Measurements from ENCODE around the gene HCRT.
"Not testable (repeated sequence)": the region's sequence is repeated elsewhere in the genome, so short reads cannot be mapped to it uniquely, and the experiment has no call there.

The HCRT gene

GRCh38 chr17:42221886-42222745, 36.9 kb upstream of the HCRT start (continued):
- TF ChIP-seq WT1 (tag by site-specific recombination; IDR thresholded peaks at IDR 0.05) (no peak), KLF16 (tag by site-specific recombination; IDR thresholded peaks at IDR 0.05) (0 out of 2 replicates have a peak, but pooled peaks have one; percentile 11), PATZ1 (tag by site-specific recombination; IDR thresholded peaks at IDR 0.05) (no peak), ZNF175 (tag by site-specific recombination; IDR thresholded peaks at IDR 0.05) (peak; percentile 46; the same call in 1 of the 2 replicates), ZNF19 (tag by site-specific recombination; IDR thresholded peaks at IDR 0.05; ENCODE audit: low read depth) (no peak), MYNN (tag by site-specific recombination; IDR thresholded peaks at IDR 0.05; ENCODE audit: borderline replicate concordance) (peak; percentile 43; the same call in 1 of the 2 replicates), ZNF654 (tag by site-specific recombination; IDR thresholded peaks at IDR 0.05; ENCODE audit: low read depth) (peak; percentile 65), ZFP3 (tag by site-specific recombination; IDR thresholded peaks at IDR 0.05; ENCODE audit: low read depth) (no peak), BCL6B (tag by site-specific recombination; IDR thresholded peaks at IDR 0.05) (peak; percentile 43; the same call in 1 of the 2 replicates), KLF17 (tag by site-specific recombination; IDR thresholded peaks at IDR 0.05) (no peak), CTCF (tag by site-specific recombination; IDR thresholded peaks at IDR 0.05) (peak; percentile 28; the same call in 1 of the 2 replicates), ZNF658 (tag by site-specific recombination; IDR thresholded peaks at IDR 0.05) (peak; percentile 82; the same call in 1 of the 2 replicates), ZNF169 (tag by site-specific recombination; IDR thresholded peaks at IDR 0.05) (0 out of 2 replicates have a peak, but pooled peaks have one; percentile 41), ZNF530 (tag by site-specific recombination; IDR thresholded peaks at IDR 0.05; ENCODE audit: low read depth) (no peak), SP2 (tag by site-specific recombination; IDR thresholded peaks at IDR 0.05) (no peak), ZNF248 (tag by site-specific recombination; IDR thresholded peaks at IDR 0.05) (0 out of 2 replicates have a peak, but pooled peaks have one; percentile 81), ZNF362 (tag by site-specific recombination; IDR thresholded peaks at IDR 0.05) (no peak), ZNF311 (tag by site-specific recombination; IDR thresholded peaks at IDR 0.05; ENCODE audit: borderline replicate concordance) (0 out of 2 replicates have a peak, but pooled peaks have one; percentile 48), ZNF324 (tag by site-specific recombination; IDR thresholded peaks at IDR 0.05) (no peak), ZNF549 (tag by site-specific recombination; IDR thresholded peaks at IDR 0.05) (no peak), ZNF155 (tag by site-specific recombination; IDR thresholded peaks at IDR 0.05) (0 out of 2 replicates have a peak, but pooled peaks have one; percentile 67)

- H3K4me1 ChIP-seq (ENCODE audit: control insufficient read depth, insufficient read depth, low read length); H3K27ac ChIP-seq (ENCODE audit: extremely low read depth, low read depth, low read length); POLR2A ChIA-PET; CTCF ChIA-PET; H3K9me3 ChIP-seq (ENCODE audit: control insufficient read depth, insufficient read depth, low read depth, low read length); H3K4me3 ChIP-seq (ENCODE audit: low read depth, low read length): not testable (repeated sequence)
- peaks cover 38 to 56% of the 10 kb centered on the region in 2 experiments for H3K36me3 ChIP-seq (ENCODE audit: control insufficient read depth in 2 of 2, insufficient read depth in 1 of 2, low read length in 2 of 2)
Observed at GRCh38 chr17:42219280-42219679, 34.0 kb upstream of the HCRT start.

Data from HEK293 (cell line).